Measurements from ENCODE around the gene WDR54. TPM values are rescaled to one million over a fixed set of nuclear protein-coding genes. Genes with fewer than 3 reads are reported as not detected.
A peak's percentile ranks its signal among the peaks of the same experiment; 100 is the strongest.

The WDR54 gene
- total and polyA plus RNA-seq, 2 donors (not counting 3 experiments of a cell fraction or from before 2014, with no cell fraction given) = 21.7 to 46.3 TPM

- intact Hi-C loops (cut with micrococcal nuclease) = no loop called here
- CTCF ChIA-PET = interaction anchor here (1.2 to 1.8 kb wide), 2 partner anchors 23 to 26 kb away, joined by 3 to 5 read pairs; no protein-coding TSS in a partner anchor
- no peak overlapping the region for H3K9ac ChIP-seq (replicated peaks; ENCODE audit: extremely low read depth, insufficient read depth, low read length)
Measured at GRCh38 chr2:74414441-74414840, 7.1 kb upstream of the WDR54 start.

More at GRCh38 chr2:74414441-74414840, 7.1 kb upstream of the WDR54 start:
- Histone ChIP-seq H3K79me2 (ENCODE audit: control insufficient read depth, insufficient read depth, low read length) (no peaks in the 10 kb centered on the region), H3K4me2 (ENCODE audit: insufficient read depth, low read length) (no peak overlapping the region), H3K4me1 (ENCODE audit: control insufficient read depth, extremely low read depth, insufficient read depth, low read length) (peaks cover 6% of the 10 kb centered on the region), H3K9me1 (replicated peaks; ENCODE audit: control insufficient read depth, extremely low read depth, insufficient read depth, low read length) (no peaks in the 10 kb centered on the region), H3K27me3 (ENCODE audit: control insufficient read depth in 2 of 2, insufficient read depth in 2 of 2, low read length in 2 of 2) (peaks cover 29 to 33% of the 10 kb centered on the region in 2 experiments), H3K27ac (ENCODE audit: insufficient read depth, low read depth, low read length) (no peak overlapping the region), H3K36me3 (ENCODE audit: control insufficient read depth in 2 of 2, extremely low read depth in 1 of 2, insufficient read depth in 2 of 2, low read length in 2 of 2) (no peaks in the 10 kb centered on the region), H3K4me3 (replicated peaks in 1 of 3; ENCODE audit: insufficient read depth in 1 of 3, low read depth in 1 of 3, low read length in 3 of 3) (no peak overlapping the region), H2AFZ (ENCODE audit: low read depth, low read length) (peak overlapping the region; percentile 83), H3K9me3 (replicated peaks; ENCODE audit: control insufficient read depth, insufficient read depth, low read length) (no peaks in the 10 kb centered on the region), H4K20me1 (replicated peaks; ENCODE audit: control insufficient read depth, extremely low read depth, insufficient read depth, low read length) (no peaks in the 10 kb centered on the region)
- FAIRE-seq (no peak), DNase-seq (ENCODE audit: low read depth, low spot score) (no peak)
- dilution Hi-C loops (cut with MboI; ENCODE audit: extremely low pct_ligation_motif_present, low sequenced_read_pairs) = no loop called here
- POLR2A ChIA-PET = no interaction called here
- TF ChIP-seq JUN (IDR thresholded peaks at IDR 0.05; ENCODE audit: borderline replicate concordance, insufficient read depth, insufficient read length, low read depth) = no peak
- TF ChIP-seq MYC (IDR thresholded peaks at IDR 0.05; ENCODE audit: low read depth, low read length) = no peak
- no peak for TF ChIP-seq POLR2A (IDR thresholded peaks at IDR 0.05; ENCODE audit: low read depth, low read length)
- TF ChIP-seq FOS (IDR thresholded peaks at IDR 0.05; ENCODE audit: borderline replicate concordance, insufficient read depth, low read length) = no peak
- no peak for TF ChIP-seq POLR2AphosphoS5 (IDR thresholded peaks at IDR 0.05; ENCODE audit: insufficient read depth, low read depth, low read length)
- TF ChIP-seq GATA2 (IDR thresholded peaks at IDR 0.05; ENCODE audit: insufficient read depth, insufficient read length, low read depth, low read length) = no peak
- TF ChIP-seq, protein P1, sequence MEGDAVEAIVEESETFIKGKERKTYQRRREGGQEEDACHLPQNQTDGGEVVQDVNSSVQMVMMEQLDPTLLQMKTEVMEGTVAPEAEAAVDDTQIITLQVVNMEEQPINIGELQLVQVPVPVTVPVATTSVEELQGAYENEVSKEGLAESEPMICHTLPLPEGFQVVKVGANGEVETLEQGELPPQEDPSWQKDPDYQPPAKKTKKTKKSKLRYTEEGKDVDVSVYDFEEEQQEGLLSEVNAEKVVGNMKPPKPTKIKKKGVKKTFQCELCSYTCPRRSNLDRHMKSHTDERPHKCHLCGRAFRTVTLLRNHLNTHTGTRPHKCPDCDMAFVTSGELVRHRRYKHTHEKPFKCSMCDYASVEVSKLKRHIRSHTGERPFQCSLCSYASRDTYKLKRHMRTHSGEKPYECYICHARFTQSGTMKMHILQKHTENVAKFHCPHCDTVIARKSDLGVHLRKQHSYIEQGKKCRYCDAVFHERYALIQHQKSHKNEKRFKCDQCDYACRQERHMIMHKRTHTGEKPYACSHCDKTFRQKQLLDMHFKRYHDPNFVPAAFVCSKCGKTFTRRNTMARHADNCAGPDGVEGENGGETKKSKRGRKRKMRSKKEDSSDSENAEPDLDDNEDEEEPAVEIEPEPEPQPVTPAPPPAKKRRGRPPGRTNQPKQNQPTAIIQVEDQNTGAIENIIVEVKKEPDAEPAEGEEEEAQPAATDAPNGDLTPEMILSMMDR (IDR thresholded peaks at IDR 0.05; ENCODE audit: extremely low read depth in 1 of 2, insufficient read depth in 1 of 2, low read depth in 1 of 2, low read length in 2 of 2) = no peak
- TF ChIP-seq, protein P2, sequence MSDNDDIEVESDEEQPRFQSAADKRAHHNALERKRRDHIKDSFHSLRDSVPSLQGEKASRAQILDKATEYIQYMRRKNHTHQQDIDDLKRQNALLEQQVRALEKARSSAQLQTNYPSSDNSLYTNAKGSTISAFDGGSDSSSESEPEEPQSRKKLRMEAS (IDR thresholded peaks at IDR 0.05; ENCODE audit: insufficient read depth, insufficient read length) = no peak
- TF ChIP-seq EZH2 (IDR thresholded peaks at IDR 0.05; ENCODE audit: borderline replicate concordance, low read depth, low read length, severe bottlenecking) = no peak
- BruUV-seq (replicated peaks) = no TSS peak
